Measurements from ENCODE around the gene MYL7. TPM values are rescaled to one million over a fixed set of nuclear protein-coding genes. Genes with fewer than 3 reads are reported as not detected.
A peak's percentile ranks its signal among the peaks of the same experiment; 100 is the strongest.

Gene MYL7
- total and polyA plus RNA-seq, 4 experiments from 2014 or later: not detected

DNA sequence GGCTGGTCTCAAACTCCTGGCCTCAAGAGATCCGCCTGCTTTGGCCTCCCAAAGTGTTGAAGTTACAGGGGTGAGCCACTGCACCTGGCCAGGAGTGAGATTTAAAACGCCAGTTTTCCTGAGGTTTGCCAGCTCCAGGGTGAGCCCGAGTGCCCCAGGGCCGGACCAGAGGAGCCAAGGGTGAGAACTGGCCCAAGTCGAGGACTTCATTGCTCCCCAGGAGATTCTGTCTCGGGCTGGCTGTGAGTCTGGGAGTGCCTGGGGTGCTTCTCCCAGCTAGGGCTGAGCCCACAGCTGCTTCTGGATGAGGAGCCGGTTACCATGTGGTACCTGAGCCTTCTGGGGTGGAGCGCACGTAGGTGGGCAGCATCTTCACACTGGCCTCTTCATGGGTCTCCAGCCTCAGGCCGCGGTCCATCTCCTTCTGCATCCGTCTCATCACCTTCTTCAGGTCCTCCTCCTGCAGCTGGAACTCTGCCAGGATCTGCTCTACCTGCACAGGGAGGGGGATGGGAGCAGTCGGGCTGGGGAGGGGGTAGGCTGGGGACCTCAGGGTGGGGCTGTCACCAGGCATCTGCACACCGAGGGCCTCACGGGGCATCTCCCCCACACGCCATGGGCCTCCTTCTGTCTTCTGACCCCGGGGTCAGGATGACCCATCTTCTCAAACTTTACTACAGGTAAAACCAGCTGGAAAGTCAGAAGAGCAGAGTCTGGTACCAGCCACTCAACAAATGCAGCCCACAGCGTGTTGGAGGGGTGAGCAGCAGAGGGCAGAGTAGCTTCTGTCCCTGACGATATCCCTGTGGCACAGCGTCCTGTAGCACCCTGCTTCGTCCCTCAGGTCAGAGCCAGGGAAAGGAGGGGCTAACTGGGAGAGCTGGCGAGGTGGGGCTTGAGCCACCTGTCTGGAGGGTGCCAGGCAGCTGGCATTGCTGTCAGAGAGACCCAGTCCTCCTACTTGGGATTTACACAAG lies 12.1 kb upstream of the MYL7 start:
- ChIA-PET CTCF (ENCODE audit: partially characterized antibody) (no interaction called here), POLR2A (ENCODE audit: partially characterized antibody) (no interaction called here)
- H3K27me3 Mint-ChIP-seq: peaks cover 0 to 1% of the 10 kb centered on the region in 2 donors

GRCh38 chr7:44151956-44152355 lies 10.8 kb upstream of the MYL7 start:
- Histone ChIP-seq H3K9me3 (ENCODE audit: control insufficient read depth in 1 of 2, low read length in 2 of 2) (no peaks in the 10 kb centered on the region), H3K4me3 (ENCODE audit: low read length in 2 of 2) (no peak overlapping the region), H3K27me3 (ENCODE audit: insufficient read depth, low read length) (no peaks in the 10 kb centered on the region), H3K4me1 (ENCODE audit: insufficient read depth, low read length) (peaks cover 1% of the 10 kb centered on the region), H3K36me3 (ENCODE audit: insufficient read depth, low read length) (no peaks in the 10 kb centered on the region), H3K27ac (ENCODE audit: low read depth, low read length) (no peak overlapping the region)
- H3K4me1 Mint-ChIP-seq: no peaks in the 10 kb centered on the region
- CTCF ChIA-PET (ENCODE audit: partially characterized antibody): interaction anchor here (0.7 kb wide), 1 partner anchor 153 kb away, joined by 3 read pairs; no protein-coding TSS in a partner anchor
- peak overlapping the region in 1 of 8 donors; percentile 48 for H3K4me3 Mint-ChIP-seq
- peaks cover 0 to 2% of the 10 kb centered on the region in 2 donors for H3K27me3 Mint-ChIP-seq
- POLR2A ChIA-PET (ENCODE audit: partially characterized antibody): no interaction called here
- H3K9me3 Mint-ChIP-seq: no peaks in the 10 kb centered on the region
- no peak overlapping the region for H3K27ac Mint-ChIP-seq
- no peak for DNase-seq
- intact Hi-C loops (cut with micrococcal nuclease): no loop called here
- no peaks in the 10 kb centered on the region for H3K36me3 Mint-ChIP-seq

More for the DNA sequence above, 12.1 kb upstream of the MYL7 start:
- H3K4me3 ChIP-seq (ENCODE audit: low read length in 2 of 2): no peak overlapping the region
- no peaks in the 10 kb centered on the region for H3K4me1 Mint-ChIP-seq
- no peak overlapping the region for H3K27ac Mint-ChIP-seq
- H3K27me3 ChIP-seq (ENCODE audit: insufficient read depth, low read length): no peaks in the 10 kb centered on the region
- H3K4me1 ChIP-seq (ENCODE audit: insufficient read depth, low read length): no peaks in the 10 kb centered on the region
- H3K9me3 Mint-ChIP-seq: no peaks in the 10 kb centered on the region
- no peaks in the 10 kb centered on the region for H3K36me3 Mint-ChIP-seq
- intact Hi-C loops (cut with micrococcal nuclease): no loop called here
- H3K36me3 ChIP-seq (ENCODE audit: insufficient read depth, low read length): no peaks in the 10 kb centered on the region
- DNase-seq: no peak
- H3K9me3 ChIP-seq (ENCODE audit: control insufficient read depth in 1 of 2, low read length in 2 of 2): no peaks in the 10 kb centered on the region
- no peak overlapping the region for H3K27ac ChIP-seq (ENCODE audit: low read depth, low read length)
- no peak overlapping the region for H3K4me3 Mint-ChIP-seq

- H3K27me3 ChIP-seq (ENCODE audit: insufficient read depth, low read length): no peaks in the 10 kb centered on the region
- no peaks in the 10 kb centered on the region for H3K36me3 Mint-ChIP-seq
- no peak overlapping the region for H3K27ac ChIP-seq (ENCODE audit: low read depth, low read length)
- peaks cover 0 to 2% of the 10 kb centered on the region in 2 donors for H3K27me3 Mint-ChIP-seq
- H3K27ac Mint-ChIP-seq: no peak overlapping the region
- intact Hi-C loops (cut with micrococcal nuclease): no loop called here
- no peaks in the 10 kb centered on the region for H3K9me3 Mint-ChIP-seq
- peaks cover 8% of the 10 kb centered on the region for H3K4me1 ChIP-seq (ENCODE audit: insufficient read depth, low read length)
- no peak overlapping the region for H3K4me3 ChIP-seq (ENCODE audit: low read length in 2 of 2)
- CTCF ChIA-PET (ENCODE audit: partially characterized antibody): no interaction called here
- H3K4me3 Mint-ChIP-seq: no peak overlapping the region
- POLR2A ChIA-PET (ENCODE audit: partially characterized antibody): no interaction called here
- no peaks in the 10 kb centered on the region for H3K9me3 ChIP-seq (ENCODE audit: control insufficient read depth in 1 of 2, low read length in 2 of 2)
- H3K4me1 Mint-ChIP-seq: peaks cover 0 to 6% (median 0%) of the 10 kb centered on the region in 4 donors
- DNase-seq: no peak
- H3K36me3 ChIP-seq (ENCODE audit: insufficient read depth, low read length): no peaks in the 10 kb centered on the region
These were observed 10.1 kb upstream of the MYL7 start for GRCh38 chr7:44150966-44151941.

DNA sequence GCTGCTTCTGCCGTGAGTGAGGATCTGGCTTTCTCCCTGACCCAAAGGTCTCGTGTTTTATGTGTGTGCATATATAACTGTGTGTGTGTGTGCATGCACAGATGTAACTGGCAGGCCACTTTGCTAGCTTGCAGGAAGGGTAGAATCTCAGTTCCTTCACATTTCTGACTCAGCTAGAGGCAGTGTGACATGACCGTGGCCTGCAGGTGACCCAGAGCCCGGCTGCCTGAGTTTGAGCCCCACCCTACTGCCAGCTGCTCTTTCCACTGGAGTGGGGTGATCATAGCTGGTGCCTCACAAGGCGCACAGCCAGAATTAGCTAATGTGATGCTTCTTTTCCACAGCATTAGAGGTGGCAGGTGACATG lies 9.3 kb upstream of the MYL7 start:
- CTCF ChIA-PET (ENCODE audit: partially characterized antibody): no interaction called here
- Mint-ChIP-seq H3K27me3 (peaks cover 0 to 2% of the 10 kb centered on the region in 2 donors), H3K27ac (no peak overlapping the region), H3K9me3 (no peaks in the 10 kb centered on the region), H3K36me3 (no peaks in the 10 kb centered on the region), H3K4me1 (peaks cover under 1 to 11% (median 1%) of the 10 kb centered on the region in 4 donors), H3K4me3 (no peak overlapping the region)
- no peak for DNase-seq
- Histone ChIP-seq H3K27ac (ENCODE audit: low read depth, low read length) (no peak overlapping the region), H3K4me1 (ENCODE audit: insufficient read depth, low read length) (peaks cover 8% of the 10 kb centered on the region), H3K36me3 (ENCODE audit: insufficient read depth, low read length) (no peaks in the 10 kb centered on the region), H3K9me3 (ENCODE audit: control insufficient read depth in 1 of 2, low read length in 2 of 2) (no peaks in the 10 kb centered on the region), H3K4me3 (ENCODE audit: low read length in 2 of 2) (no peak overlapping the region), H3K27me3 (ENCODE audit: insufficient read depth, low read length) (no peaks in the 10 kb centered on the region)
- intact Hi-C loops (cut with micrococcal nuclease): no loop called here
- POLR2A ChIA-PET (ENCODE audit: partially characterized antibody): no interaction called here

- ChIA-PET POLR2A (ENCODE audit: partially characterized antibody) (no interaction called here), CTCF (ENCODE audit: partially characterized antibody) (no interaction called here)
- no peaks in the 10 kb centered on the region for H3K9me3 Mint-ChIP-seq
- no peaks in the 10 kb centered on the region for H3K27me3 ChIP-seq (ENCODE audit: insufficient read depth, low read length)
- no peaks in the 10 kb centered on the region for H3K36me3 ChIP-seq (ENCODE audit: insufficient read depth, low read length)
- H3K36me3 Mint-ChIP-seq: no peaks in the 10 kb centered on the region
- no peaks in the 10 kb centered on the region for H3K9me3 ChIP-seq (ENCODE audit: control insufficient read depth in 1 of 2, low read length in 2 of 2)
- H3K4me3 ChIP-seq (ENCODE audit: low read length in 2 of 2): no peak overlapping the region
- H3K27me3 Mint-ChIP-seq: peaks cover 0 to 2% of the 10 kb centered on the region in 2 donors
- H3K4me3 Mint-ChIP-seq: no peak overlapping the region
- peaks cover 1 to 14% (median 5%) of the 10 kb centered on the region in 4 donors for H3K4me1 Mint-ChIP-seq
- intact Hi-C loops (cut with micrococcal nuclease): no loop called here
- no peak overlapping the region for H3K27ac Mint-ChIP-seq
- DNase-seq: no peak
- no peak overlapping the region for H3K27ac ChIP-seq (ENCODE audit: low read depth, low read length)
- H3K4me1 ChIP-seq (ENCODE audit: insufficient read depth, low read length): peaks cover 8% of the 10 kb centered on the region
These were observed 8.7 kb upstream of the MYL7 start for GRCh38 chr7:44149571-44150465.

DNA sequence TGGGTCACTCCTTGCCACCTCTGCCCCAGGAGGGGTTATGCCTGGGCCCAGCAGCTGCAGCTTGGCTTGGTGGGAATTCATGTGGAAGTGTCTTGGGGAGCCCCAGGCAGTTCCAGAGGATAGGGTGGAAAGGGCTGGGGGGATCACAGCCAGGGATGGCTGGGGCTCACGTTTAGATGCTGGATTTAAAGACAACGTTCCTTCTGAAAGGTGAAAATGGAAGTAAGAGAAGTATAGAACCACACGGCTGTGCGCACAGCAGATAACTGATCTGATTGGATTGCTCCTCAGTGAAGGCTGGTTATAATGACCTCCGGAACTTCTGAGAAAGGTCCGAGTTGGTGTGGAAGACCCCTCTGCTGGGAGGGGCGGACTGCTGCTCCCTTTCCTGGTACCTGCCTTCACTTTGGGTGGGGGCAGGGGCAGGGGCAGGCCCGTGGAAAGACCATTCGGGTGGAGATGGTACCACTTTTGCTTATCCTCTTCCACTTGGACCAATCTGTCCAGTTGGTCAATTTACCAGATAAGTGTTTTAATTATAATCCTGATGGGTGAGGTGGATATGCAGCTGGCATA lies 7.9 kb upstream of the MYL7 start:
- peaks cover 0 to 2% of the 10 kb centered on the region in 2 donors for H3K27me3 Mint-ChIP-seq
- Histone ChIP-seq H3K27me3 (ENCODE audit: insufficient read depth, low read length) (no peaks in the 10 kb centered on the region), H3K4me3 (ENCODE audit: low read length in 2 of 2) (no peak overlapping the region), H3K36me3 (ENCODE audit: insufficient read depth, low read length) (no peaks in the 10 kb centered on the region), H3K9me3 (ENCODE audit: control insufficient read depth in 1 of 2, low read length in 2 of 2) (no peaks in the 10 kb centered on the region), H3K27ac (ENCODE audit: low read depth, low read length) (no peak overlapping the region), H3K4me1 (ENCODE audit: insufficient read depth, low read length) (peaks cover 8% of the 10 kb centered on the region)
- H3K4me1 Mint-ChIP-seq: peaks cover 1 to 14% (median 5%) of the 10 kb centered on the region in 4 donors
- no peak overlapping the region for H3K4me3 Mint-ChIP-seq
- no peak for DNase-seq
- CTCF ChIA-PET (ENCODE audit: partially characterized antibody): no interaction called here
- H3K27ac Mint-ChIP-seq: peak overlapping the region in 2 of 7 donors; percentile 30 to 48
- intact Hi-C loops (cut with micrococcal nuclease): no loop called here
- no peaks in the 10 kb centered on the region for H3K9me3 Mint-ChIP-seq
- no peaks in the 10 kb centered on the region for H3K36me3 Mint-ChIP-seq
- POLR2A ChIA-PET (ENCODE audit: partially characterized antibody): no interaction called here
